ENCODE results near the gene B4GALNT2. TPM values are rescaled to one million over a fixed set of nuclear protein-coding genes. Genes with fewer than 3 reads are reported as not detected.

B4GALNT2 gene
- total and polyA plus RNA-seq, 2 donors from 2014 or later: 1.3 to 4.3 TPM

DNA sequence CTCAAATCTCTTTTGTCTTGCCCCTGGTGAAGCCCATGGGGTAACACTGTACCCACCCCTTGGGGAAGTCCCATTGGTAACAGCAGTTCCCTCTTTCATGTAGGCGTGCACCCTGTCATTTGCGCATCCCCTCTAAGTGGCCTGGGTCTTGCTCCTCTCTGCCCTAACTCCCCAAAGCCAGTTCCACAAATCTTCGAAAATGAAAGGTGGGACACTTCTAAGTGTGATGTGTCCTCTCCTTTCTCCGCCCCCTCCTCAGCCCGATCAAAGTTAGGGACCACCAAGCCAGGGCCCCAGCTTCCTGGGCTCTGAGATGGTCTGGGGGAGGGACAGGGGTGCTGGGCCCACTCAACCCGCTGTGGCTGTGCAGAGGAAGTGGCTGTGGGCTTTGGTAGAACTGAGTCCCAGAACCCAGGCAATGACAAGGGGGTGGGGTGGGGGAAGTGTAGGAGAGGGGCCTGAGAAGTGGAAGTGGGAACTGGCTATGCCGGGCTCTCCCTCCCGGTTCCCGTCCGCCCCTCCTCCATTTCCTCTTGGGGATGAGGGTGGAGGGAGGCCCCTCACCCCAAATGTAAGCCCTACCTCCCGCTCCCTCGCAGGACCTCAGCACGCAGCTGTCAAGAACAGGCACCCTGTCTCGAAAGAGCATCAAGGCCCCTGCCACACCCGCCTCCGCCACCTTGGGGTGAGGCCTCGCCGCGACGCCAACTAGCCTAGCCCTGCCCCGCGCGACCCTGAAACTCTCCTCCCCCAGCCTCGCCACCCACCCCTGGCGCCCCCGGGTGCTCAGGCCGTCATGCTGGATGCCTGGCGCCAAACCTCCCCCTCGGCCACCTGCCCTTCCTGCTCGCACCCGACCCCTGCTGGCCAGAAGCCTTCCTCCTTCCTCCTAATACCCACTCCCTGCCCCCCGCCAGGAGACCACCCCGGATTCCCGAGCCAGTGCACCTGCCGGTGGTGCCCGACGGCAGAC is 86.7 kb downstream of the B4GALNT2 start:
- no peaks in the 10 kb centered on the region for H3K9me3 ChIP-seq (ENCODE audit: control insufficient read depth in 2 of 3, insufficient read depth in 1 of 3, low read length in 3 of 3)
- intact Hi-C loops (cut with DNase I): no loop called here
- no peaks in the 10 kb centered on the region for H3K36me3 ChIP-seq (ENCODE audit: control insufficient read depth in 2 of 3, insufficient read depth in 3 of 3, low read length in 3 of 3)
- DNase-seq (peak in 3 of 5 donors; percentile 25 to 79 (median 57)), FAIRE-seq (no peak)
- peak overlapping the region in 1 of 2 donors; percentile 53 for H3K27ac ChIP-seq (ENCODE audit: low read depth in 2 of 2, low read length in 2 of 2)
- TF ChIP-seq, protein P1, sequence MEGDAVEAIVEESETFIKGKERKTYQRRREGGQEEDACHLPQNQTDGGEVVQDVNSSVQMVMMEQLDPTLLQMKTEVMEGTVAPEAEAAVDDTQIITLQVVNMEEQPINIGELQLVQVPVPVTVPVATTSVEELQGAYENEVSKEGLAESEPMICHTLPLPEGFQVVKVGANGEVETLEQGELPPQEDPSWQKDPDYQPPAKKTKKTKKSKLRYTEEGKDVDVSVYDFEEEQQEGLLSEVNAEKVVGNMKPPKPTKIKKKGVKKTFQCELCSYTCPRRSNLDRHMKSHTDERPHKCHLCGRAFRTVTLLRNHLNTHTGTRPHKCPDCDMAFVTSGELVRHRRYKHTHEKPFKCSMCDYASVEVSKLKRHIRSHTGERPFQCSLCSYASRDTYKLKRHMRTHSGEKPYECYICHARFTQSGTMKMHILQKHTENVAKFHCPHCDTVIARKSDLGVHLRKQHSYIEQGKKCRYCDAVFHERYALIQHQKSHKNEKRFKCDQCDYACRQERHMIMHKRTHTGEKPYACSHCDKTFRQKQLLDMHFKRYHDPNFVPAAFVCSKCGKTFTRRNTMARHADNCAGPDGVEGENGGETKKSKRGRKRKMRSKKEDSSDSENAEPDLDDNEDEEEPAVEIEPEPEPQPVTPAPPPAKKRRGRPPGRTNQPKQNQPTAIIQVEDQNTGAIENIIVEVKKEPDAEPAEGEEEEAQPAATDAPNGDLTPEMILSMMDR (IDR thresholded peaks at IDR 0.05; ENCODE audit: borderline replicate concordance, extremely low read depth, insufficient read depth): no peak
- no peak overlapping the region for H3K4me3 ChIP-seq (ENCODE audit: low read length in 3 of 3)
- H3K4me1 ChIP-seq (ENCODE audit: control insufficient read depth in 2 of 3, insufficient read depth in 2 of 3, low read depth in 1 of 3, low read length in 3 of 3): peaks cover 0 to 12% (median 0%) of the 10 kb centered on the region in 3 donors
- H3K27me3 ChIP-seq (ENCODE audit: control insufficient read depth, insufficient read depth, low read length): peaks cover 7% of the 10 kb centered on the region
- no peak overlapping the region for H3K9ac ChIP-seq (ENCODE audit: low read length in 3 of 3)

- TF ChIP-seq, protein P1 (IDR thresholded peaks at IDR 0.05; ENCODE audit: borderline replicate concordance, extremely low read depth, insufficient read depth): no peak
- H3K36me3 ChIP-seq (ENCODE audit: control insufficient read depth in 2 of 3, insufficient read depth in 3 of 3, low read length in 3 of 3): no peaks in the 10 kb centered on the region
- peaks cover 10% of the 10 kb centered on the region for H3K27me3 ChIP-seq (ENCODE audit: control insufficient read depth, insufficient read depth, low read length)
- no peak overlapping the region for H3K9ac ChIP-seq (ENCODE audit: low read length in 3 of 3)
- peaks cover 0 to 15% (median 0%) of the 10 kb centered on the region in 3 donors for H3K4me1 ChIP-seq (ENCODE audit: control insufficient read depth in 2 of 3, insufficient read depth in 2 of 3, low read depth in 1 of 3, low read length in 3 of 3)
- intact Hi-C loops (cut with DNase I): no loop called here
- FAIRE-seq (no peak), DNase-seq (peak in 1 of 5 donors; percentile 73)
- no peak overlapping the region for H3K4me3 ChIP-seq (ENCODE audit: low read length in 3 of 3)
- H3K27ac ChIP-seq (ENCODE audit: low read depth in 2 of 2, low read length in 2 of 2): no peak overlapping the region
- H3K9me3 ChIP-seq (ENCODE audit: control insufficient read depth in 2 of 3, insufficient read depth in 1 of 3, low read length in 3 of 3): no peaks in the 10 kb centered on the region
Measured at GRCh38 chr17:49219987-49220386, 87.4 kb downstream of the B4GALNT2 start.

- Histone ChIP-seq H3K9me3 (ENCODE audit: control insufficient read depth in 2 of 3, insufficient read depth in 1 of 3, low read length in 3 of 3) (no peaks in the 10 kb centered on the region), H3K36me3 (ENCODE audit: control insufficient read depth in 2 of 3, insufficient read depth in 3 of 3, low read length in 3 of 3) (no peaks in the 10 kb centered on the region), H3K9ac (ENCODE audit: low read length in 3 of 3) (no peak overlapping the region), H3K27me3 (ENCODE audit: control insufficient read depth, insufficient read depth, low read length) (peaks cover 19% of the 10 kb centered on the region), H3K27ac (ENCODE audit: low read depth in 2 of 2, low read length in 2 of 2) (no peak overlapping the region), H3K4me3 (ENCODE audit: low read length in 3 of 3) (no peak overlapping the region), H3K4me1 (ENCODE audit: control insufficient read depth in 2 of 3, insufficient read depth in 2 of 3, low read depth in 1 of 3, low read length in 3 of 3) (peaks cover 0 to 13% (median 6%) of the 10 kb centered on the region in 3 donors)
- TF ChIP-seq, protein P1 (IDR thresholded peaks at IDR 0.05; ENCODE audit: borderline replicate concordance, extremely low read depth, insufficient read depth): no peak
- FAIRE-seq (no peak), DNase-seq (no peak)
- intact Hi-C loops (cut with DNase I): no loop called here
Measured at GRCh38 chr17:49223168-49223516, 90.6 kb downstream of the B4GALNT2 start.

Data from kidney (tissue), 14 donors.